SH-SY5Y (cell line): ENCODE data around the gene SETDB1.

ENCODE experiments used
- GATA2 ChIP-seq: IDR thresholded peaks from 2 replicates; pipeline ENCODE4 v1.6.1; 2011; ENCODE audit warnings: mild to moderate bottlenecking, low read depth, low read length
- GATA3 ChIP-seq: IDR thresholded peaks from 2 replicates; pipeline ENCODE4 v1.6.1; 2011; ENCODE audit warnings: low read depth, mild to moderate bottlenecking, low read length, moderate library complexity

The SETDB1 gene

GRCh38 chr1:150917387-150917786, 8.8 kb upstream of the SETDB1 start:
- TF ChIP-seq GATA3 (no peak), GATA2 (no peak)

GRCh38 chr1:150922519-150922975, 3.6 kb upstream of the SETDB1 start:
- TF ChIP-seq GATA2 (no peak), GATA3 (no peak)

DNA sequence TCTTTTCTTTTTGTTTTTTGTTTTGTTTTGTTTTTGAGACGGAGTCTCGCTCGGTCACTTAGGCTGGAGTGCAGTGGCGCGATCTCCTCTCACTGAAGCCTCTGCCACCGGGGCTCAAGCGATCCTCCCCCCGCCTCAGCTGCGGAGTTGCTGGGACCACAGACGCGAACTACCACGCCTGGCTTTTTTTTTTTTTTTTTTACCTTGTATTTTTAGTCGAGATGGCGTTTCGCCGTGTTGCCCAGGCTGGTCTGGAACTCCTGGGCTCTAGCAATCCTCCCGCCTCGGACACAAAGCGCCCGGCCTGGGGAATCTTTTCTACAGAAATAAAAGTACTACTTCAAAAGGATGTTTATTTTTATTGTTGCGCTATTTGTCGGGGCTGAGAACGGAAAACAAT, 1.1 kb upstream of the SETDB1 start:
- no peak for TF ChIP-seq GATA2
- TF ChIP-seq GATA3 = no peak

GRCh38 chr1:150927624-150928023, 1.5 kb downstream of the SETDB1 start:
- TF ChIP-seq GATA2 (no peak), GATA3 (no peak)

DNA sequence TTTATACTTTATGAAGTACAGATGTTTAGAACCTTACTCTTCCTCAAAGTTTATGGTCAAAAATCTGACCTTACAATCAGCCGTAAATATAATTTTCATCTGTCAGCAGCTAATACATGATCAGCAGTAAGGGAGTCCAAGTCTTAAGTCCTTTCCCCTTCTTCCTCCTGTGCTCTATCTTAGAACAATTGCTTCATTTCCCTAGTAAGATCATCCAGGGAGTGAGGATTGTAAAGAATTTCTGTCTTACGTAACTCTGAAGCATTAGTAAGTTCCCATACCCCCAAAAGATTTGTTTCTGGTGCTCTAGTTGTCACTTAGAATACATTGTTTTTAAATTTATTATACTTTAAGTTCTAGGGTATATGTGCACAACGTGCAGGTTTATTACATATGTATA, 2.1 kb downstream of the SETDB1 start:
- TF ChIP-seq GATA2 = no peak
- TF ChIP-seq GATA3 = no peak

GRCh38 chr1:150931773-150932172, 5.6 kb downstream of the SETDB1 start:
- TF ChIP-seq GATA3 (no peak), GATA2 (no peak)

DNA sequence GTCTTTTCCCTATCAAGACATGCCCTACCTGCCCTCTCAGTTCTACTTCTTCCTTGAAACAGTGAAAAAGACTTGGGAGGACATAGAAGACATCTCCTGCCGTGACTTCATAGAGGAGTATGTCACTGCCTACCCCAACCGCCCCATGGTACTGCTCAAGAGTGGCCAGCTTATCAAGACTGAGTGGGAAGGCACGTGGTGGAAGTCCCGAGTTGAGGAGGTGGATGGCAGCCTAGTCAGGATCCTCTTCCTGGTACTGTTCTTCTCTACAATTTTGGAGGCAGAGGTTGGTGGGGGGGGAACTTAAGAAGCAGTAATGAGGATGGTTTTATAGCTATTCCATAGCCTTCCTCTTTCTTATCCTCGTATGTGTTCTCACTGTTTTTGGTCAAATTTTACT, 18.7 kb downstream of the SETDB1 start:
- no peak for TF ChIP-seq GATA3
- TF ChIP-seq GATA2 = no peak

GRCh38 chr1:150954708-150955107, 28.5 kb downstream of the SETDB1 start:
- TF ChIP-seq GATA3 (no peak), GATA2 (no peak)

DNA sequence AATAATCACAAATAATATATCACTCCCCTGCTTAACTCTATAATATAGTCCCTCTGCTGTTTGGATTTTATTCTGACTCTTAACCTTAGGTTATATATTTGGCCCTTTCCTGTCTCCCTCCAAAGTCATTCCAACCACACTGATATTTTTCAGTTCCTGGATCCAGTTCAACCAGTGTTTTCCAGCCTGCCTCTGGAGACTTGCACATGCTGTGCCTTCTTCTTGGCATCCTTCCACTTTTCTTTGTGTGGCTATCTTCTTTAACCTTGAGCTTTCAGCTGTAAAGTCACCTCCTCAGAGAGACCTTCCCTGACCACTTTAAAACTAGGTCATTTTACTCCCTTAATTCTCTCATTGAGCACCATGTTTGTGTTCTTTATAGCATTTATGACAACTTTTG, 29.1 kb downstream of the SETDB1 start:
- no peak for TF ChIP-seq GATA2
- TF ChIP-seq GATA3 = no peak

GRCh38 chr1:150957666-150958065, 31.5 kb downstream of the SETDB1 start:
- TF ChIP-seq GATA2 (no peak), GATA3 (no peak)

- no peak for TF ChIP-seq GATA2
Measured at GRCh38 chr1:150960646-150961045, 34.5 kb downstream of the SETDB1 start.

DNA sequence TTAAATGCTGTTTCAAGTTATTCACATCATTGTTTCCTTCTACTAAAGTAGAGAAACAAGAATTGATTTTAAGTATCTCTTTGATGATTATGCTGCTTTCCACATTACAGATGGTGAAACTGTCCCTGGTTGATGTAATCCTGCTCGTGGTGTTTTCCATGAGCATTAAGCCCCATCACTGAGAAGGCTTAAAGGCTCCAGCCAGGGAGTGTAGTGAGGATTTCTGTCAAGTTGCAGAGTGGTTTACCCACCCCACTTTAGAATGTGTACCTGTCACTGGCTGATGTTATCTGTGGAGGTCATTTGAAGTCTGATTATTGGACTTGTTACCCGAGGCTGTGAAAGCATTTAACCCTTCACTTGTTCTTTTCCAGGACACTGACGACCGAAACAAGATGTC, 35.6 kb downstream of the SETDB1 start:
- TF ChIP-seq GATA3 (no peak), GATA2 (no peak)

DNA sequence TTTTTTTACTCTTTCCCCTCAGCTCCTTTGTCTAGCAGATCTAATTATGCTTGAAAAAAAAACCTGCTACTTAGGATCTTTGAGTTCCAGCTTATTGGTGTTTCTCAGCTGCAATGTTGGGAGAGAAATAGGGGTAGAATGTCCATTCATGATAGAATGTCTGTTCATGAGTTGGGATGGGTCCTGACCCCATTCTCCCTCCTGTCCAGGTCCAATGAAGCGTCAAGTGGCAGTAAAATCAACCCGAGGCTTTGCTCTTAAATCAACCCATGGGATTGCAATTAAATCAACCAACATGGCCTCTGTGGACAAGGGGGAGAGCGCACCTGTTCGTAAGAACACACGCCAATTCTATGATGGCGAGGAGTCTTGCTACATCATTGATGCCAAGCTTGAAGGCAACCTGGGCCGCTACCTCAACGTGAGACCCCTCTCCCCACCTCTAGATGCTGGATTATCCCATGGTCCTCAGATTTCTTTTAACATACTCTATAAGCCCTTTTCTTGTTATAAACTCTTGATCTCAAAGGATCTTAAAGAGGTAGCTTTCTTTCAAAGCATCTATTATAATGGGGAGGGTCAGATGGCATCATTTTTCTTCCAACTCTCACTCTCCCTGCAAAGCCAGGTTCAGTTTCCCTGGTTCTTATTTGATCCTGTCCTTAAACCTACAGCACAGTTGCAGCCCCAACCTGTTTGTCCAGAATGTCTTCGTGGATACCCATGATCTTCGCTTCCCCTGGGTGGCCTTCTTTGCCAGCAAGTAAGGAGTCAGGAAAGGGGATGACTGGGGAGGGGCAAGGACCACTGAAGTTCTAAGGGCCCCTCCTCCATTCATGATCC, 37.4 kb downstream of the SETDB1 start:
- TF ChIP-seq GATA2 (no peak), GATA3 (no peak)

DNA sequence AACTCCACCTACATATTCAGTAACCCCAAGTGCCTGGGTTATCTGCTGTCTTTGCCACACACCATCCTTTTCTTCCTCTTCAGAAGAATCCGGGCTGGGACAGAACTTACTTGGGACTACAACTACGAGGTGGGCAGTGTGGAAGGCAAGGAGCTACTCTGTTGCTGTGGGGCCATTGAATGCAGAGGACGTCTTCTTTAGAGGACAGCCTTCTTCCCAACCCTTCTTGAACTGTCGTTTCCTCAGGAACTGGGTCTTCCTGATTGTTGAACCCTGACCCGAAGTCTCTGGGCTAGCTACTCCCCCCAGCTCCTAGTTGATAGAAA, 38.0 kb downstream of the SETDB1 start:
- TF ChIP-seq GATA2 (no peak), GATA3 (no peak)

GRCh38 chr1:150965605-150966004, 39.4 kb downstream of the SETDB1 start:
- no peak for TF ChIP-seq GATA2
- no peak for TF ChIP-seq GATA3

GRCh38 chr1:150966011-150966410, 39.8 kb downstream of the SETDB1 start:
- TF ChIP-seq GATA2 = no peak
- TF ChIP-seq GATA3 = no peak

- TF ChIP-seq GATA2 (no peak), GATA3 (no peak)
Measured at GRCh38 chr1:150967936-150968335, 41.8 kb downstream of the SETDB1 start.
